Islet of Langerhans (tissue), 1 donor: Measurements from ENCODE around the gene URM1.
"Not testable (repeated sequence)": the region's sequence is repeated elsewhere in the genome, so short reads cannot be mapped to it uniquely, and the experiment has no call there.

ENCODE experiments used
- FAIRE-seq: peaks from one replicate; lab custom pipeline; 2011; peaks lifted over from hg19 to GRCh38; lab: Jason Lieb, UNC

Gene URM1

DNA sequence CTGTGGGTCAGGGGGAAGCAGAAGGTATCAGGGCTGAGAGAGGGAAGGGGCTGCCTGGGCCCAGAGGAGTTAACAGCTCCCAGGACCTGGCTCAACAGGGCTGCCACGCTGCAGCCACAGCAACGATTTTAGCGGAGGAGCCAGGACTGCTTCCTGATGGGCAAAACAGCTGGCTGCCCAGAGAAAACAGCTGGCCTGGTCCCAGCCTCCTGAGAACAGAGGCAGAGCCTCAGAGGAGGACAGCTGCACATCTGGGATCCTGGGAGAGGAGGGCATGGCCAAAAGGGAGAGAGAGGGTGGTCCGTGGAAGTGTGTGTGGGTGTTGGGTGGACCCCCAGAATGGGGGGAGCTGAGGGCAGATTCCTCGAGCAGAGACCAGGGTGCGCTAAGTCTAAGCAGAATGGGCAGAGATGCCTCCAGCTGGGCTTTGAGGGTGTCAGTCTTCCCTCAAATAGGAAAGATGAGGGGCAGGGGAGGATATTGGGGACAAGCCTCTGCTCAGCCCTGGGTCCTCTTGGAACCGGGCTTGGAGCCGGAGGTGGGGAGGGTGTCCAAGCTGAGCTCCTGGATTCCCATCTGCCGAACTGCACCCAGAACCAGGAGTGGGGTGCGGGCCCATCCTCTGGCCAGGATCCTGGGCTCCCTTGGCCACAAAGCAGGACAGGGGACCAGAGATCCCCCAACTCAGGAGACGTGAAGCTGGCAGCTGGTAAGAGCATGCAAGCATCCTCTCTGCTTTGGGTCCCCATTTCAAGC, 40.4 kb downstream of the URM1 start:
- FAIRE-seq, result no peak

DNA sequence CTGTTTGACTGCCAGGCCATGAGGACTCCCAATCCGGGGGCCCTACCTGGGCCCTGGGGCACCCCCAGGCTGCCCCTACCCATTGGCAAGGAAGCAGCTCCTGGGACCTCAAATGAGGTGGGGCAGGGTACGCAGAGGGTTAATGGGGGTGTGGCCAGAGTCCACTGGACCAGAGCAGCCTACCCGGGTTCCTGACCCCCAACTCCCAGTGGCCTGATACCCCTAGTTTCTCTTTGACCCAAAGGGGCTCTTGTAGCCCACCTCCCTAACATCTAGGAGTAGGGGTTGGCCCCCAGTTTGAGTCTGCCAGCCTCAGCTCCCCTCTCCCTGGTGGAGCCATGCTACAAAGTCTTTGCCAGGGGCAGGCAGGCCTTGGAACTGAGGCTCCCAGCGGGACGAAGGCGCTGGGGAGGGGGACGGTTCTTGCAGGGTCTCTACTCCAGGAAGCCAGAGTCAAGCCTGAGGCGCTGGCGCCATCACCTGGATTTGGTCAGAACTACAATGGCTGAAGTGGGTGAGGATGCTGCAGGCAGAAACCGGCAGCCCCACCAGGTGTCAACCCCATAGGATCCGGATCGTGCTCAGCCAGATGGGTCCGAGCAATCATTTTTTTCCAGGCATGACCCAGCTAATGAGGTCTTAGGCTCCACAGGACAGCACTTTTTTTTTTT, 41.1 kb downstream of the URM1 start:
- no peak for FAIRE-seq

DNA sequence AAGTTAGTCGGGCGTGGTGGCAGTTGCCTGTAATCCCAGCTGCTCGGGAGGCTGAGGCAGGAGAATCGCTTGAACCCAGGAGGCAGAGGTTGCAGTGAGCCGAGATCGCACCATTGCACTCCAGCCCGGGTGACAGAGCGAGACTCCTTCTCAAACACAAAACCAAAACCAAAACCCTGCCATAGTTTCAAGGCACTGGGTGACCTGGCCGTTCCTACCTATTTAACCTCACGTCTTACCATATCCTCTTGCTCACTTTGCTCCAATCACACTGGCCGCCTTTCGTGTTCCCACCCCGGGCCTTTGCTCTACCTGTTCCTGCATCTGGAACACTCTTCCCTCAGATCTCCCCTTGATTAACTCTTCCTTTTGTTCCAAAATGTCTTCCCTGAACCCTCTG, 42.6 kb downstream of the URM1 start:
- not testable (repeated sequence) for FAIRE-seq

DNA sequence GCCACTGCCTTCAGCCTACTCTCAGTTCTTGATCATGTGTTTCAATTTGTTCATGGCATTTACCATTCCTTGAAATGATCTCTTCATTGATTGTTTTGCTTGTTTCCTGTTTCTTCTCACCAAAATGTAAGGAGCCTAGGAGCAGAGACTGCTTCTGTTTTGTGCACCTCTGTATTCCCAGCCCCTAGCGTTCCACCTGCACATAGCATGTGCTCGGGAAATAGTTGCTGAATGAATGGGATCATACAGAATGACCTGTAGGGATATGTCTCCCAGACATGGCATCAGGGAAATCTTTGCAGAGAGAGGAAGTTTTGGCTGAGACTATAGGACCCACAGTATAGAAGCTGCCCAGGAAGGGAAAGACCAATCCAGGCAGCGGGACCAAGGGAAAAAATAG, 43.3 kb downstream of the URM1 start:
- no peak for FAIRE-seq

DNA sequence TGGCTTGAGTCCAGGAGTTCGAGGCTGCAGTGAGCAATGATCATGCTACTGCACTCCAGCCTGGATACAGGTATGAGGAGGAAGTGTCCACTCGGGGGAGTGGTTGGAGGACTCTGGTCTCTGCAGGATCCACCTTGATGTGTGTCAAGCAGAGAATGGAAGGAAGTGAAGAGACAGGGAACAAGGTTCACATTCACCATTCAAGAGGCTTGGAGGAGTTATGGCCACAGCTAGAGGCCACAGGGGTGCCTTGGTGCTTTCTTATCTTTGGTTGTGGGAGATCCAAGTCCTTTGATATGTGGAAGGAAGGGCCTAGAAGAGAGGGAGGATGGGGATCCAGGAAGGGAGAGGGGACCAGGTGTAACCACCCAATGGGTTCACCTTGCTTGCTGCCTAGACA, 44.1 kb downstream of the URM1 start:
- FAIRE-seq, result no peak

DNA sequence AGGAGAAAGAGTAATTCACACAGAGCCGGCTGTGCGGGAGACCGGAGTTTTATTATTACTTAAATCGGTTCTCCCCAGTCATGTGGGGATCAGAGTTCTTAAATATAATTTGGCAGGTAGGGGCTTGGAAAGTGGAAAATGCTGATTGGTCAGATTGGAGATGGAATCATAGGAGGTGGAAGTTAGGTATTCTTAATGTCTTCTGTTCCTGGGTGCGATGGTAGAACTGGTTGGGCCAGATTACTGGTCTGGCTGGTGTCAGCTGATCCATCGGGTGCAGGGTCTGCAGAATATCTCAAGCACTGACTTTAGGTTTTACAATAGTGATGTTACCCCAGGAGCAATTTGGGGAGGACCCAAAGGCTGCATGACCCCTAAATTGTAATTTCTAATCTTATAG, 44.8 kb downstream of the URM1 start:
- no peak for FAIRE-seq

DNA sequence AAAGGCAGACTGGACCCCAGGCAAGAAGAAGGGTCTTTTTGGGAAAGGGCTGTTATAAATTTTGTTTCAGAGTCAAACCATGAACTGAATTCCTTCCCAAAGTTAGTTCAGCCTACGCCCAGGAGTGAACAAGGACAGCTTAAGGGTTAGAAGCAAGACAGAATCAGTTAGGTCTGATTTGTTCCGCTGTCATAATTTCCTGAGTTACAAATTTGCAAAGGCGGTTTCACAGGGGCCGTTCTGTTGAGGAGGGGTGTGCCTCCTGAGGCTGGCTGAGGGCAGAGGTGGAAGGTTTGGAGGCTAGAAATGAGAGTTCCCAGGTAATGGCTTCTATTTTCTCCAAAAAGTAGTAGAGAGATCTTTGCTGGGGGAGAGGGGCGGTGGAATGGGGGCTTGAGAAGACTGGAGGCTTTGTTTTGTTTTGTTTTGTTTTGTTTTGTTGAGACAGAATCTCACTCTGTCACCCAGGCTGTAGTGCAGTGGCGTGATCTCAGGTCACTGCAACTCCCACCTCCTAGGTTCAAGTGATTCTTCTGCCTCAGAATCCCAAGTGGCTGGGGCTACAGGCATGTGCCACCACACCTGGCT, 45.4 kb downstream of the URM1 start:
- FAIRE-seq, result no peak

DNA sequence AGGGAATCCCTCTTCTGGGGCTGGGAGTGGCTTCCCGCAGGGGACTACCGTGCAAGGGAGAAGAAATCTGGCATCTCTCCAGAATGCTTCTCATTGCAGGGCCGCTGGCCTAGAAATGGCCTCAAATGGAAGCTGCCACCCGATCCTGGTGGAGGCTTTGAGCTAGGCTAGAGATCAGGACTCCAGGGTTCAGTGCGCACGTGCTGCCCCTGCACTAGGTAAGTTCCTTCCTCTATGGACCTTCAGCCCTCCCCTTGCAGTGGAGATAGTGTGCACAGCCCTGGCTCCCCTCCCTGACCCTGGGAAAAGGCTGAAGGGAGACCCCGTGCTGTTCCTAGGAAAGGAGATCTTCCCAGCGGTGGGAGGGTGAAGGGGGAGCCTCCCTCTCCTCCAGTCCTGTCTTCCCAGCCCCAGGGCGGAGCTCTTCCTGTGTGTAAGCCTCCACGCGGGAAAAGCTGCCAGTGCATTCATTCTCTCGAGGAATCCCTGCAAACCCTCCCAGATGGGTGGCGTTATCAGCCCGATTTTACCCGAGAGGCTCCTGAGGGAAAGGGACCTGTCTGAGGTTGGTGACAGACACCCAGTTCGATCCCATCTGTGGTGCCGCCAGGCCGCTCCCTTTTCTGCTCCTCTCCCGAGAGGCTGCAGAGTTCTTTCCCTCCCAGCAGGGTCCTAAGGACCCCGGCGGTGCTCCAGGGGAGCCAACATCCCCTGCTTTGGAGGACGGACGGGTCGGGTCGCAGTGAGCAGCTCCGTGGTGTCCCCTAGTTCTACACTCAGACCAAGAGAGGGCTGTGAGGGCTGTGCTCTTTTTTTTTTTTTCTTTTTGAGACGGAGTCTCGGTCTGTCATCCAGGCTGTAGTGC, 48.1 kb downstream of the URM1 start:
- FAIRE-seq, result no peak

DNA sequence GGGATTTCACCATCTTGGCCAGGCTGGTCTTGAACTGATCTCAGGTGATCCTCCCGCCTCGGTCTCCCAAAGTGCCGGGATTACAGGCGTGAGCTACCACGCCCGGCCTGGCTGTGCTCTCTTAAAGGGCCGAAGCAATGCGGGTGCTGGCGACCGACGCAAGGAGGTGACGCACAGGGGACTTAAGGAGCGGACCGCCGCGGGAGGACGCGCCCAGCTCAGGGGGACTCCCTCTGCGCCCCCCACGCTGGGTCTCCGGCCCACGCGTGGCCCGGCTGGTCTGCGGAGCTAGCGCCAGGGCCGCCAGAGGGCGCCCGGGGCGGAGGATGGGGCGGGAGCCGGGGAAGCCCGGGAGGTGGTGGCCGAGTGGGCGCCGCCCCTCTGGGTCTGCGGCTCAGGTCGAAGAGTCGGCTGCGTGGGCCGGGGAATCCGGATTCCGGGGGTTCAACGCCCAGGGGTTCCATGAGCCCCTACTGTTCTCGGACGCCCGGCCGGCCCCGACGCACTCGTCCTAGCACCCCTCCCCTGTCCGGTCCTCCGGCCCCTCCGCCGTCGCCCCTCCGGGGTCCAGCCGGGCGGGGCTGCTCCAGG, 49.0 kb downstream of the URM1 start:
- no peak for FAIRE-seq

DNA sequence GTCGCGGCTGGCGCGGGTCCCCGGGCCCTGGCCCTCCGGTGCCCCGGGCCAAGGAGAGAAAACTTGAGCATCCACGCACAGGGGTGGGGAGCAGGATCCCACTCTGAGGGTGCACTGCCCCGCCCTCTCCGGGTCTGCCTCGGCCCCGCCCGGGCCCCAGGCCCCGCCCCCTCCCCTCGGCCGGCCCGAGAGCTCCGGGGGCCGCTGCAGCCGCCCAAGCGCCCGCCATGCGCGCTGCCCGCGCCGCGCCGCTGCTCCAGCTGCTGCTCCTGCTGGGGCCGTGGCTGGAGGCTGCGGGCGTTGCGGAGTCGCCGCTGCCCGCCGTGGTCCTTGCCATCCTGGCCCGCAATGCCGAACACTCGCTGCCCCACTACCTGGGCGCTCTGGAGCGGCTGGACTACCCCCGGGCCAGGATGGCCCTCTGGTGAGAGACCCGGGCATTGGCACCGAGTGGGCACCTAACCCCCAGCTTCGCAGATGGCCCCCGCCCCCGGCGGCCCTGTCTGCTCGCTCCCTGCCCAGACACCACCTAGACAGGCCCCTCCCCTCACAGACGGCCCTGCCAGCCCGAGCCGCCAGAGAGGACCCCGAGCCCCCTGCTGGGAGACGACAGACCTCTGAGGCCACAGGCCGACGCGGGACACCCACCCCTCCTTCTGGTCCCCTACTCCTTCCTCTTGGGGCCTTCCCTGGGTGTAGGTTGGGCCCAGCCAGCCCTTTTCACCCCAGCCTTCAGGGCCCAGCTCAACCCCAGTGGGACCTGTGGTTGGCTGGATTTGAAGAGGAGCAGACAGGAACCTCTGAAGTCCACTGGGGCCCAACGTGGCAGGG, 49.7 kb downstream of the URM1 start, which contains the start of gene CERCAM:
Gene CERCAM (plus strand): TSS at position 207 of the 831 bp plus-strand sequence. CDS start 21 bp downstream, at position 228.
- no peak for FAIRE-seq

DNA sequence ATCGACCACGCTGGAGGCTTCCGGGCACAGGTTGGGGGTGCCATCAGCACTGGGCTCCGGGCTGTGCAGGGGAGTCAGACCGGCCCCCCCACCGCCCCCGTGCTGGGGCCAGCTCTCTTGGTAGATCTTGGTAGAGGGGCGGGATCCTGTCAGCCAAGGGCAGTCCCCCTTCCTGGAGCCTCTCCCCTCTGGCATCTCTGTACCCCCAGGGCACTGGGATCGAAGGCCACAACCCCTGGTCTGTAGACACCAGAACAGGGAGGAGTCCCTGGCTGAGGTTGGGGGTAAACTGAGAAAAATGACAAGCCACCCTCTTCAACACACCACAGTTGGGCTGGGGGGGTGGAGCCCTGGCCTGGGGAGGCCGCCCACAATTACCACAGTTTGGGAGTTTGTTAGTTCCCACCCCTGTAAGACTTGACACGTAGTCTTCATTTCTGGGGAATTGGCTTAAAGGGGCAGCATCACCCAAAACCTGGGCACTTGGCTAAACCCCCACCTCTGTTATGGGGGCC, 50.4 kb downstream of the URM1 start:
- FAIRE-seq, result no peak

DNA sequence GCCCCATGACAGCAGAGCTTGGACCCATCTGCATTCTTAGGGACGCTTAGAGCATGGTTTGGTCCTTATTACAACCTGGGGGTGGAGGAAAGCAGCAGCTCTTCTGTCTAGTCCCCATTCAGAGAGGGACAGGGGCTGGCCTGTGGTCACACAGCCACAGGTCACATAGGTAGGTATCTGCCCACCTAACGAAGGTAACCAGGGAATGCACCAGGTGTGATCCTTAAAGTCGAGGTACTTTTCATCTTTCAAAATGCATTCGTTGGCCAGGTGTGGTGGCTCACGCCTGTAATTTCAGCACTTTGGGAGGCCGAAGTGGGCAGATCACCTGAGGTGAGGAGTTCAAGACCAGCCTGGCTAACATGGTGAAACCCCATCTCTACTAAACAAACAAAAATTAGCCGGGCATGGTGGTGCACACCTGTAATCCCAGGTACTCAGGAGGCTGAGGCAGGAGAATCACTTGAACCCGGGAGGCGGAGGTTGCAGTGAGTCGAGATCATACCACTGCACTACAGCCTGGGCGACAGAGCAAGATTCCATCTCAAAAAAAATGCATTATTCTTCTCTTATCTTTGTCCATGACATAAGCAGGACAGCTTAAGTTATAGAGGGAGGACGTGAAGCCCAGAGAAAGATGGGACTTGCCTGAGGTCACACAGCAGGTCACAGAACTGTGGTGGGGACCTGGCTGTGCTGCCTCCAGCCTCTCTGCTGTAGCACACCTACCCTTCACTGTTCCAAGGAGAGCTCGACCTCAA, 51.0 kb downstream of the URM1 start:
- not testable (repeated sequence) for FAIRE-seq

DNA sequence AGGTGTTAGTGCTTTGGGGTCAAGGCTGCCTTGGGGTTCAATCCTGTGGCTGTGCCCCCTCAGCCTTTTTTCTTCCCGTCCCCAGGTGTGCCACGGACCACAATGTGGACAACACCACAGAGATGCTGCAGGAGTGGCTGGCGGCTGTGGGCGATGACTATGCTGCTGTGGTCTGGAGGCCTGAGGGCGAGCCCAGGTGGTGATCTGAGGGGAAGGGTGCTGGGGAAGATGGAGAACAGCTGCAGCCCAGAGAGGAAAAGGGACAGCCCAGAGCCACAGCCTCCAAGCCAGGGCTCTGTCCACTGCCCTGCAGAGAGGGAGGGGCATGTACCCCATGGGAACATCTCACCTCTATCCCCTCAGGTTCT, 51.6 kb downstream of the URM1 start:
- FAIRE-seq, result no peak

DNA sequence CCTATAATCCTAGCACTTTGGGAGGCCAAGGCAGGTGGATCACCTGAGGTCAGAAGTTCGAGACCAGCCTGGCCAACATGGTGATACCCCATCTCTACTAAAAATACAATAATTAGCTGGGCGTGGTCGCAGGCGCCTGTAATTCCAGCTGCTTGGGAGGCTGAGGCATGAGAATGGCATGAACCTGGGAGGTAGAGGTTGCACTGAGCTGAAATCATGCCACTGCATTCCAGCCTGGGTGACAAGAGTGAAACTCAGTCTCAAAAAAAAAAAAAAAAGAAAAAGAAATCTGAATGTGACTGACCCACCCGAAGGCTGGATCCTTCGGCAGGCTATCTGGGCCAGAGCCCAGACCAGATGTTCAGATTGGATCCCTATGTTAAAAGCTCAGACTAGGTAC, 52.2 kb downstream of the URM1 start:
- FAIRE-seq, result not testable (repeated sequence)

DNA sequence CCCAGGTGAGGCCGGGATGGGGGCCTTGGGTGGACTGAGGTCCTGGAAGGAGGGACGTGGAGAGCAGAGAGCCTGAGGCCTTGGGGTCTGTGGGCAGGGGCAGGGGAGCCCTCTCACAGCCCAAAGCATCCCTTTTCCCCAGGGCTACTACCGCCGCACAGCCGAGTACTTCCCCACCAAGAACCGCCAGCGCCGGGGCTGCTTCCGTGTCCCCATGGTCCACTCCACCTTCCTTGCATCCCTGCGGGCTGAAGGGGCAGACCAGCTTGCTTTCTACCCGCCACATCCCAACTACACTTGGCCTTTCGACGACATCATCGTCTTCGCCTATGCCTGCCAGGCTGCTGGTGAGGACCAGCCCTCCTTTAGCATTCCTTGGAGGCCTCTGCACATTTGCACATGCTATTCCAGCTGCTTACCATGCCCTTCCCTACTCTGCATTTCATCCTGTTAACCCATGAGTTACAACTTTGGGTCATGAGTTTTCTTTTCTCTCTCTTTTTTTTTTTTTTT, 53.1 kb downstream of the URM1 start:
- FAIRE-seq, result no peak

DNA sequence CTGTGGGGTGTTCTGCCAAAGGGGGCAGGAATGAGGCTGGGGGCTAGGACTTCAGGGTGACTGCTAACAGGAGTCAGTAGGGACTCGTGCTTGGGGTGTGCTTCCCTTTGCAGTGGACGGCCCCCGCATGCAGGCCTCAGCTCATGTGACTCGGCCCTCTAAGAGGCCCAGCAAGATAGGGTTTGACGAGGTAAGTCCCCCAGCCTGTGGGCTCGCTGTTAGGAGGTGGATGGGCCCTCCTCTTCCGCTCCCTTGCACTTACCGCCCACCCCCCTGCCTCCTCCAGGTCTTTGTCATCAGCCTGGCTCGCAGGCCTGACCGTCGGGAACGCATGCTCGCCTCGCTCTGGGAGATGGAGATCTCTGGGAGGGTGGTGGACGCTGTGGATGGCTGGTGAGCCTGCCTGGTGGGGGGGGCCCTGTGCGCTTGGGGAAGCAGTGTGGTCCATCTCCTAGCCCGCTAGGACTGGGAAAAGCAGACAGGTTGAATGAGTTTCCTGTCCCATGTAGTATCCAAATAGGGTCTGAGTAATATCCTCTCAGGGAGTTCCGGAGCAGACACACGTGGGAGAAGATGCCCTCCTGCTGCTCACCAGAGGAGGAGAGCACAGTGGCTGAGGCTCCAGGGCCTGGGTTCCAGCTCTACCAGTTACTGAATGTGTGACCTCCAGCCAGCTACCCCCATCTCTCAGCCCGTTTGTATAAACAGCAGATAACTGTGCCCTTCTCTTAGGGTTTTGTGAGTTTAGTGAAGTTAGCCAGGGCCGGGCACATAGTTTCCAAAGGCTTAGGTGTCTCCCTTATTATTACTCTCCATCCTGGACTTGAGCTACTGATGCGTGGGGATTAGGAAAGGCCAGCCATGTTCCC, 57.7 kb downstream of the URM1 start:
- no peak for FAIRE-seq

DNA sequence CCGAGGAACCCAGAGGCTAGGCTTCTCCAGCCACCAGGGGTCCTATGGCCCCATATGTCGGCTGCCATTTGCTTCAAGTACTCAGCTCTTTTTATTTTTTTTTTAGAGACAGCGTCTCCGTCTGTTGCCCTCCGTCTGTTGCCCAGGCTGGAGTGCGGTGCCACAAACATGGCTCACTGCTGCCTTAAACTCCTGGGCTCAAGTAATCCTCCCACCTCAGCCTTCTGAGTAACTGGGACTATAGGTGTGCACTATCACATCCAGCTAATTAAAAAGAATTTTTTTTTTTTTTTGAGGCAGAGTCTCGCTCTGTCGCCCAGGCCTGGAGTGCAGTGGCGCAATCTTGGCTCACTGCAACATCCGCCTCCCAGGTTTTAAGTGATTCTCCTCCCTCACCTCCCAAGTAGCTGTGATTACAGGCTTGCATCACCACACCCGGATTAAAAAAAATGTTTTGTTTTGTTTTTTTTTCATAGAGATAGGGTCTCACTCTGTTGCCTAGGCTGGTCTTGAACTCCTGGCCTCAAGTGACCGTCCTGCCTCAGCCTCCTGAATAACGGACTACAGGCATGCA, 58.4 kb downstream of the URM1 start:
- FAIRE-seq, result no peak

DNA sequence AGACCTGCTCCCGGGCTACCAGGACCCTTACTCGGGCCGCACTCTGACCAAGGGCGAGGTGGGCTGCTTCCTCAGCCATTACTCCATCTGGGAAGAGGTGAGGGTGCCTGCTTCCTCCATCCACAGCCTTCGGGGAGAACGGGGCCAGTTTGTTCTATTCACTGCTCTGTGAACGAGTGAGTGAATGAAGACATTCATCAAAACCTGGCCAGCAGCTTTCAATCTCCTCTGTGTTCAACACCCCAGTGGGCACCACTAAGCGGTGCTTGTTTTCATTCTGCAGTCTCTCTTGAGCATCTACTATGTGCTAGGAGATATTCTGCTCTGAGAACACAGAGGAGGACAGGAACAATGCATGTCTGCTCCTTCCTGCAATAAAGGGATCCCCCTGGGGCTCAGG, 60.0 kb downstream of the URM1 start:
- no peak for FAIRE-seq

DNA sequence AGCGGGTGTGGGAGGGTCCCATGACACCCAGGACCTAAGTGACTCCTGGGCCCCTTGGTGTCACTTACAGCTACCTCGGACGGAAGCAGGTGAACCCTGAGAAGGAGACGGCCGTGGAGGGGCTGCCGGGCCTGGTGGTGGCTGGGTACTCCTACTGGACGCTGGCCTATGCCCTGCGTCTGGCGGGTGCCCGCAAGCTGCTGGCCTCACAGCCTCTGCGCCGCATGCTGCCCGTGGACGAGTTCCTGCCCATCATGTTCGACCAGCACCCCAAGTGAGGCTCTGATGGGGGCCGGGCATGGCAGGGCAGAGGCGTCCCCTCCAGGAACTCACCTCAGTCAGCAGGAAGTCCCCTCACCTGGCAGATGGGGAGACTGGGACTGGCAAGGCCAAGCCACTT, 63.2 kb downstream of the URM1 start:
- no peak for FAIRE-seq
